H1 (cell line): ENCODE results near the gene NKAIN1. TPM values are rescaled to one million over a fixed set of nuclear protein-coding genes. Genes with fewer than 3 reads are reported as not detected.

Source experiments
- CTCF ChIA-PET: fragments of 300-600 bp; sonication (Branson Sonifier 250); formaldehyde crosslinking; loops from one replicate; lab custom pipeline; 2021; ENCODE audit not compliant: partially characterized antibody; lab: Charles Lee
- POLR2A ChIA-PET: fragments of 300-600 bp; sonication (Branson Sonifier 250); formaldehyde crosslinking; loops from one replicate; lab custom pipeline; 2021; ENCODE audit warnings: inconsistent platforms; ENCODE audit not compliant: partially characterized antibody; lab: Charles Lee
- DNase-seq, 2 experiments: peaks; one replicate each; pipeline versions ENCODE4 v3.0.0 to v3.0.0-alpha.2; 2010 to 2022; ENCODE audit warnings: low spot score in 2 of 2, low read depth in 1 of 2, mixed read lengths in 1 of 2
- FAIRE-seq: peaks from 2 replicates; lab custom pipeline; 2011; peaks lifted over from hg19 to GRCh38; lab: Jason Lieb, UNC
- H2AFZ ChIP-seq: 2 replicates; pipeline ENCODE4 v1.8.1; 2012; ENCODE audit warnings: low read length, inconsistent platforms
- H2AK5ac ChIP-seq: 2 replicates; pipeline ENCODE4 v1.6.1; 2013; ENCODE audit warnings: low read depth, low read length
- H2BK120ac ChIP-seq: replicated peaks from 2 replicates; pipeline ENCODE3; 2013; ENCODE audit warnings: low read depth, low read length, inconsistent platforms
- H2BK12ac ChIP-seq: 2 replicates; pipeline ENCODE4 v1.6.1; 2013; ENCODE audit warnings: low read depth, low read length
- H2BK15ac ChIP-seq: 2 replicates; pipeline ENCODE4 v1.6.1; 2013; ENCODE audit warnings: low read length
- H2BK20ac ChIP-seq: 2 replicates; pipeline ENCODE4 v1.6.1; 2013; ENCODE audit warnings: low read length
- H2BK5ac ChIP-seq: 2 replicates; pipeline ENCODE4 v1.6.1; 2013; ENCODE audit warnings: low read depth, low read length
- H3K14ac ChIP-seq: 2 replicates; pipeline ENCODE4 v1.6.1; 2013; ENCODE audit warnings: inconsistent platforms; ENCODE audit not compliant: insufficient read length
- H3K18ac ChIP-seq: 2 replicates; pipeline ENCODE4 v1.6.1; 2013; ENCODE audit warnings: low read length; ENCODE audit errors: extremely low read depth
- H3K23ac ChIP-seq: 2 replicates; pipeline ENCODE4 v1.6.1; 2013; ENCODE audit warnings: inconsistent platforms; ENCODE audit not compliant: insufficient read length
- H3K23me2 ChIP-seq: 2 replicates; pipeline ENCODE4 v1.6.1; 2013; ENCODE audit warnings: low read depth, low read length
- H3K27ac ChIP-seq: 2 replicates; pipeline ENCODE4 v1.6.1; 2011; ENCODE audit warnings: low read depth, low read length, inconsistent platforms
- H3K27me3 ChIP-seq, 4 experiments: replicated peaks in 1 of 4; 1 replicate in 1 of 4; 2 replicates in 3 of 4; pipeline versions ENCODE4 v1.6.1 to v1.8.1; 2011 to 2013; ENCODE audit warnings: low read length in 3 of 4, mild to moderate bottlenecking in 3 of 4, inconsistent platforms in 2 of 4, mixed read lengths in 2 of 4, moderate library complexity in 1 of 4; ENCODE audit not compliant: control insufficient read depth in 3 of 4, insufficient read depth in 3 of 4; ENCODE audit errors: extremely low read depth in 1 of 4
- H3K36me3 ChIP-seq, 4 experiments: 2 replicates each; pipeline versions ENCODE4 v1.6.1 to v1.8.1; 2011 to 2013; ENCODE audit warnings: mild to moderate bottlenecking in 4 of 4, low read length in 3 of 4, moderate library complexity in 2 of 4, control low read depth in 1 of 4, inconsistent platforms in 1 of 4; ENCODE audit not compliant: insufficient read depth in 4 of 4, control insufficient read depth in 2 of 4
- H3K4ac ChIP-seq: replicated peaks from 2 replicates; pipeline ENCODE3; 2013; ENCODE audit warnings: low read length, low read depth, mixed read lengths, inconsistent platforms; ENCODE audit not compliant: insufficient read length
- H3K4me1 ChIP-seq, 4 experiments: replicated peaks in 1 of 4; 1 replicate in 1 of 4; 2 replicates in 3 of 4; pipeline versions ENCODE4 v1.6.1 to v1.8.1; 2011 to 2013; ENCODE audit warnings: low read length in 3 of 4, inconsistent platforms in 2 of 4, mixed read lengths in 1 of 4; ENCODE audit not compliant: insufficient read depth in 4 of 4, control insufficient read depth in 3 of 4
- H3K4me2 ChIP-seq, 2 experiments: 2 replicates each; pipeline versions ENCODE4 v1.6.1 to v1.8.1; 2011 to 2013; ENCODE audit warnings: low read depth in 2 of 2, low read length in 2 of 2, control low read depth in 1 of 2, inconsistent platforms in 1 of 2, mild to moderate bottlenecking in 1 of 2; ENCODE audit not compliant: insufficient read depth in 1 of 2
- H3K4me3 ChIP-seq, 4 experiments: fragments of 200-600, 300-600 bp in 1 of 4; sonication (generic), shearing (Covaris generic), sonication (Bioruptor Twin) in 1 of 4; 2 replicates each; pipeline versions ENCODE4 v1.5.1 to v1.8.1; 2011 to 2016; ENCODE audit warnings: low read length in 4 of 4, low read depth in 3 of 4, control low read depth in 2 of 4, inconsistent platforms in 2 of 4, mild to moderate bottlenecking in 2 of 4, mixed read lengths in 1 of 4, moderate library complexity in 1 of 4; ENCODE audit not compliant: insufficient read depth in 2 of 4; ENCODE audit errors: extremely low read depth in 1 of 4
- H3K56ac ChIP-seq: replicated peaks from 2 replicates; pipeline ENCODE3; 2013; ENCODE audit warnings: low read depth, mild to moderate bottlenecking, mixed read lengths, low read length, inconsistent platforms; ENCODE audit not compliant: insufficient read length
- H3K79me1 ChIP-seq: 2 replicates; pipeline ENCODE4 v1.6.1; 2013; ENCODE audit warnings: low read depth, low read length, control low read depth
- H3K79me2 ChIP-seq, 2 experiments: 2 replicates each; pipeline versions ENCODE4 v1.6.1 to v1.8.1; 2012 to 2013; ENCODE audit warnings: low read length in 2 of 2, mild to moderate bottlenecking in 2 of 2, inconsistent platforms in 1 of 2; ENCODE audit not compliant: insufficient read depth in 2 of 2, control insufficient read depth in 1 of 2
- H3K9ac ChIP-seq, 4 experiments: replicated peaks in 1 of 4; 1 replicate in 1 of 4; 2 replicates in 3 of 4; pipeline versions ENCODE4 v1.6.1 to v1.8.1; 2011 to 2013; ENCODE audit warnings: low read depth in 3 of 4, low read length in 3 of 4, control low read depth in 2 of 4, mild to moderate bottlenecking in 2 of 4, moderate library complexity in 2 of 4, inconsistent platforms in 1 of 4; ENCODE audit errors: extremely low read depth in 1 of 4
- H3K9me3 ChIP-seq, 2 experiments: 2 replicates each; pipeline versions ENCODE4 v1.6.1 to v1.8.1; 2012 to 2013; ENCODE audit warnings: mild to moderate bottlenecking in 2 of 2, moderate library complexity in 2 of 2, control low read depth in 1 of 2, inconsistent platforms in 1 of 2, low read depth in 1 of 2, low read length in 1 of 2, mixed read lengths in 1 of 2; ENCODE audit not compliant: insufficient read depth in 2 of 2
- H4K20me1 ChIP-seq, 2 experiments: replicated peaks in 1 of 2; 2 replicates each; pipeline versions ENCODE3 to v1.8.1; 2011 to 2013; ENCODE audit warnings: inconsistent platforms in 2 of 2, low read length in 2 of 2, mild to moderate bottlenecking in 1 of 2; ENCODE audit not compliant: insufficient read depth in 2 of 2, control insufficient read depth in 1 of 2
- H4K5ac ChIP-seq: 2 replicates; pipeline ENCODE4 v1.6.1; 2013; ENCODE audit warnings: low read length, low read depth, mixed read lengths, inconsistent platforms; ENCODE audit not compliant: insufficient read length
- H4K8ac ChIP-seq: 2 replicates; pipeline ENCODE4 v1.8.0; 2013; ENCODE audit warnings: mild to moderate bottlenecking, moderate library complexity, low read length, inconsistent platforms; ENCODE audit not compliant: insufficient read depth; ENCODE audit errors: extremely low read depth
- H4K91ac ChIP-seq: replicated peaks from 2 replicates; pipeline ENCODE3; 2013; ENCODE audit warnings: low read length, mixed read lengths, inconsistent platforms; ENCODE audit not compliant: insufficient read length
- CHD1 ChIP-seq: IDR thresholded peaks from 2 replicates; pipeline ENCODE4 v1.6.1; 2012; ENCODE audit warnings: low read depth, low read length, improper control_type of control experiment
- SAP30 ChIP-seq: fragments of 300-600 bp; sonication (generic); IDR thresholded peaks from 2 replicates; pipeline ENCODE4 v1.7.1; 2012; ENCODE audit warnings: low read length, moderate library complexity, mild to moderate bottlenecking, inconsistent platforms; ENCODE audit not compliant: insufficient read depth, insufficient replicate concordance
- SP2 ChIP-seq: IDR thresholded peaks from 2 replicates; pipeline ENCODE4 v1.6.1; 2012; ENCODE audit warnings: mild to moderate bottlenecking, low read length, inconsistent platforms
- SRF ChIP-seq: IDR thresholded peaks from 2 replicates; pipeline ENCODE4 v1.6.1; 2011; ENCODE audit warnings: mild to moderate bottlenecking, low read depth, low read length, moderate library complexity
- TAF7 ChIP-seq: optimal IDR thresholded peaks from 2 replicates; pipeline ENCODE3; 2011; ENCODE audit warnings: low read depth, mild to moderate bottlenecking, inconsistent platforms, low read length, moderate library complexity, borderline replicate concordance
- WGBS, 2 experiments: shearing (Covaris generic) in 1 of 2; methylation state at CpG; one replicate each; pipeline versions ENCODE4 v1.1.6 to v1.1.7; 2013 to 2015; ENCODE audit warnings: low lambda C conversion rate in 2 of 2, mixed read lengths in 2 of 2, inconsistent platforms in 1 of 2, low coverage in 1 of 2, missing lambda C conversion rate in 1 of 2; ENCODE audit not compliant: insufficient replicate concordance in 2 of 2, insufficient coverage in 1 of 2, insufficient read length in 1 of 2; ENCODE audit errors: extremely low coverage in 1 of 2, missing lambda C conversion rate in 1 of 2; 5-methylcytosine and 5-hydroxymethylcytosine counted together
- polyA plus RNA-seq, 7 experiments: library from polyadenylated mRNA; depleted of rRNA in 3 of 7; stranded (reverse) in 5 of 7; unstranded in 2 of 7; fragments of >200 nt in 5 of 7; fragments of 200-250 nt in 2 of 7; gene quantifications; 1 replicate in 5 of 7; 2 replicates in 1 of 7; 4 replicates in 1 of 7; pipeline versions ENCODE4 v1.2.1 to v1.2.3, GENCODE V29; 2011 to 2013; ENCODE audit warnings: missing spikeins in 2 of 7, mixed read lengths in 2 of 7
- total RNA-seq: library from RNA; stranded (reverse); fragmentation: NEBNext Ultra II Directional; extraction: Animal tissue kit (Norgen Biotek cat#: 25700); gene quantifications from 2 replicates; pipeline ENCODE4 v1.2.1, GENCODE V29; 2021

NKAIN1 gene
- total and polyA plus RNA-seq, 2 of the 8 experiments (the other 6 are each of a cell fraction or from before 2014, with no cell fraction given), result 59.3 to 66.9 TPM

- Histone ChIP-seq H3K18ac (no peak overlapping the region), H2AFZ (no peak overlapping the region)
- POLR2A ChIA-PET, result no interaction called here
These were observed 46.0 kb downstream of the NKAIN1 start for GRCh38 chr1:31193729-31194128.

More at GRCh38 chr1:31193729-31194128, 46.0 kb downstream of the NKAIN1 start:
- Histone ChIP-seq H2BK20ac (no peak overlapping the region), H3K14ac (no peak overlapping the region), H3K23me2 (peaks cover 3% of the 10 kb centered on the region; the same call in 1 of the 2 replicates), H4K5ac (no peak overlapping the region), H3K4me3 (no peak overlapping the region), H3K79me2 (no peaks in the 10 kb centered on the region), H2BK15ac (no peak overlapping the region), H2BK5ac (no peak overlapping the region), H3K27ac (no peak overlapping the region), H2BK12ac (no peak overlapping the region), H4K91ac (no peak overlapping the region), H3K23ac (no peak overlapping the region), H3K4me1 (peaks cover 0 to 6% (median 2%) of the 10 kb centered on the region in 4 experiments; a peak in 4 of 7 replicates), H3K56ac (no peak overlapping the region), H3K27me3 (no peaks in the 10 kb centered on the region), H3K9me3 (no peaks in the 10 kb centered on the region), H2AK5ac (no peak overlapping the region), H3K9ac (no peak overlapping the region), H4K8ac (no peak overlapping the region), H3K79me1 (peaks cover 2% of the 10 kb centered on the region; the same call in 1 of the 2 replicates), H2BK120ac (no peak overlapping the region), H3K4me2 (no peak overlapping the region), H4K20me1 (peaks cover 0 to 4% of the 10 kb centered on the region in 2 experiments), H3K36me3 (no peaks in the 10 kb centered on the region), H3K4ac (no peak overlapping the region)
- no peak for TF ChIP-seq TAF7
- no peak for TF ChIP-seq CHD1
- no peak for TF ChIP-seq SP2
- no peak for TF ChIP-seq SRF
- TF ChIP-seq SAP30, result no peak
- FAIRE-seq (no peak), DNase-seq (no peak)
- CTCF ChIA-PET, result interaction anchor here (0.6 to 4.8 kb wide), 6 partner anchors 8 to 398 kb away, joined by 3 to 56 read pairs (median 5); no protein-coding TSS in a partner anchor
- WGBS, 2 experiments, result 91% methylated on average over 5 of the region's 5 CpGs; no CpG with 5 or more reads in 1 of the 2 experiments
